Activated T-cell treated with anti-CD3 and anti-CD28 coated beads, Interleukin-2, amount 50 U/mL, for 1 hour (primary cell): ENCODE results near the gene NUP62.

Experiments
- DNase-seq: peaks from one replicate; pipeline ENCODE4 v3.0.0-alpha.2; 2020

The NUP62 gene

DNA sequence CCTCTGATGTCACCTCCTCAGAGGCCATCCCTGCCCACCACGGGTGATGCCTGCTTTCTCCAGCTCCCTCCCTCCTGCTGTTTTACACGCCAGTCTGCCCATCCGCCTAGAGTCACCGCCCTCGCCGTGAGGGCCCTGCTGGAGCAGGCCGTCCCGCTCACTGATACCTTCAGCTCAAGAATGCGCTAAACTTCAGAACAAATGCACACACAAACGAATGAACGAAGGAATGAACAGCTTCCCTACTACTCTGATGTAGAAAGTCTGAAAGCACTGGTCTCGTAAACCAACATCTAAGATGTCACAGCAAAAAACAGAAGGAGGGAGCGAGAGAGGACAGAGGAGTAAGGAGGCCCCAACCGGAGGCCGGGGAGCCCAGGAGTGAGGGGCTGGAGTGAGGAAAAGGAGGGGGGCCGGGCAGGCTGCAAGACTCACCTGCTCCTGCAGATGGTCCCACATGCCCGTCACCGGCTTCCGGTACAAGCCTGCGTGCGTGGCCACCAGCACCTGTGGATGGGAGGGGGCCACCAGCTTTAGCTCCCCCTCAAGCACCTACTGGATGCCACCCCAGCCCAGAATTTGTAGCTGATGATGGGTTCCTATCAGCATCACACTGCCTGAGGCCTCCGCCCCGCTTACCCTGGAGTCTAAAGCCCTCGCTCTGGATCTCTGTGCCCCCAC, 65.9 kb downstream of the NUP62 start:
- no peak for DNase-seq

DNA sequence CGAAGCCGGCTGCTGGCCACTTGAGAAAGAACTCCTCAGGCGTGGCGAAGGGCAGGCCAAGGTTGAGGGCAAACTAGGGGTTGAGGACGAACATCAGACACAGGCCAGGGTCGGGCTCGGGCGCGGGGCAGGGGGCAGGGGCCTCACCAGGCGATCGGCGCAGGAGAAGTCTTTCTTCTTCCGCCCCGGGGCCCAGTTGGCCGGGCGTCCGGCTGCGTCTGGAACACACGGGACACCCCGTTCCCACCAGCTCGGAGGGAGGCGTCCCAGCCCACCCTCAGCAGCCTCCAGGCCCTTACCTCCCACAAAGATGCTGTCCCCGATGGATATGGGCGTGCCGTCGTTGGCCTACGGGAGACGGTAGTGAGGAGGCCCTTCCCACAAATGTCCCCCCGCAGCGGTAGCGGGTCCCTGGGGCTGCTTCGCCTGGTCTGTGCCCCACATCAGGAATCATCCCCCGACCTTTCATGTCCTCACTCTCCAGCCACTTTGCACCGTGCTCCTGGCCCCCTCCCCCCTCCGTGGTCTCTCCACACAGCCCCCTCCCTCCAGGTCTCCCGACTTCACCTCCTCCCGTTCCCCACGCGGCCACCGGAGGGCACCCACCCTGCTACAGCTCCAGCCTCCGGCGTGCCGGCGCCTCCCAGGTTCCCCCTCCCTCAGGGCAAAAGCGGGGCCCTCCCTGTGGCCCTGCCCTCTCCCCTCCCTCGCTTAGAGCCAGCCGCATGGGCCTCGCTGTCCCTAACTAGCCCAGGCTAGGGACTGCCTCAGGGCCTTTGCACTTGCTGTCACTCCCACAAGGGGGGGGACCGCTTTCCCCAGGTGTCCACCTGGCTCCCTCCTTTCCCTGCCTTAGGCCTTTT, 66.7 kb downstream of the NUP62 start:
- no peak for DNase-seq

DNA sequence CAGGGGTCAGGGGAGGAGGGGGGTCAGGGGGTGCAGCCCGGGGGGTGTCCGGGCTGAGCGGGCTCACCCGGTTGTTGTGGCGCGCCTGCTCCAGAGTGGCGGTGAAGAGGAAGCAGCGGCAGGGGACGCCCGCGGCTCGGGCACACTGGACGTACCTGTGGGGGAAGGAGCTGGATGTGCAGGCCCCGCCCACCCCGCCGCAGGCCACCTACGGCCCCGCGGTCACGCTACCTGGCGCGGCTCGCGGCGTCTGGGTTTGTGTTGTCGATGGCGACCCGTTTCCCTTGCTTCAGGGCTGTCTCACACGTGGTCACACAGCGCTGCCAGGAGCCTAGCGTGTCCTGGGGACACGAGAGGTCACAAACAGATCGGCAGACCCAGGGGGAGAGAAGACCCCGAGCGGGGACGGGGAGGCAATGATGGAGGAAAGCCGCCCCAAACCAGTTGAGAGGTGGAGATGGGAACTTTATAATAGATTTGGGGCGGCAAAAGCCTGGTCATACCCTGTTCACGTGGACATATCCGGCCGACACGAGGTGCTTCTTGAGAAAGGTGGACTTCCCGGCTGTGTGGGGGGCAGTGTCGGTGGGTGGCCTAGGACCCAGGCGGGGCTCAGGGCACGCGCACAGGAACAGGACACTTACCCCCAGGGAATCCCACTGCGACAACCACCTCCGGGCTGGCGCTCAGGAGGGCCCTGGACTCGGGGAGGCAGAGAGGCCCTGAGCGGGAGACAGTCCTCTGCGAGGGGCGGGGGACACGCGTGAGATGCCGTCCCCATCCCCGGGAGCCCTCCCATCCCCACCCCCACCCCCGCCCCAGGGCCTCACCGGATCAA, 67.5 kb downstream of the NUP62 start:
- DNase-seq: no peak

DNA sequence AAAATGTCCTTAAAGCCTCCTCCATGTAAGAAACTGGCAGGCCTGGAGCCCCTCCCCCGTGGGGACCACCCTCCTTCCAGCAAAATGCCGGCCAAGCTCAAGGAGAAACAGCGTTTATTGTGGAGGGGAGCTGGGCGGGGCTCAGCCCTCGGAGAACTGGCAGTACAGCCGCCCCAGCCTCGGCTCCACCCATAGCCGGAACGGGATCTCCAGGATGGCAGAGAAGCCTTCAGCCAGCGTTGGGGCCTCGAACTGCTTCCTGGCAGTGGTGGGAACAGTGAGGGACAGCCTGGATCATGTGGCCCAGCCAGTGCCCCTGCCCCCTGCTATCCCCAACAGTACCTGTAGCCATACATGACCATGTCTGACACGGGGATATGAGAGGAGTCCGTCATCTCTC, 68.2 kb downstream of the NUP62 start:
- no peak for DNase-seq

DNA sequence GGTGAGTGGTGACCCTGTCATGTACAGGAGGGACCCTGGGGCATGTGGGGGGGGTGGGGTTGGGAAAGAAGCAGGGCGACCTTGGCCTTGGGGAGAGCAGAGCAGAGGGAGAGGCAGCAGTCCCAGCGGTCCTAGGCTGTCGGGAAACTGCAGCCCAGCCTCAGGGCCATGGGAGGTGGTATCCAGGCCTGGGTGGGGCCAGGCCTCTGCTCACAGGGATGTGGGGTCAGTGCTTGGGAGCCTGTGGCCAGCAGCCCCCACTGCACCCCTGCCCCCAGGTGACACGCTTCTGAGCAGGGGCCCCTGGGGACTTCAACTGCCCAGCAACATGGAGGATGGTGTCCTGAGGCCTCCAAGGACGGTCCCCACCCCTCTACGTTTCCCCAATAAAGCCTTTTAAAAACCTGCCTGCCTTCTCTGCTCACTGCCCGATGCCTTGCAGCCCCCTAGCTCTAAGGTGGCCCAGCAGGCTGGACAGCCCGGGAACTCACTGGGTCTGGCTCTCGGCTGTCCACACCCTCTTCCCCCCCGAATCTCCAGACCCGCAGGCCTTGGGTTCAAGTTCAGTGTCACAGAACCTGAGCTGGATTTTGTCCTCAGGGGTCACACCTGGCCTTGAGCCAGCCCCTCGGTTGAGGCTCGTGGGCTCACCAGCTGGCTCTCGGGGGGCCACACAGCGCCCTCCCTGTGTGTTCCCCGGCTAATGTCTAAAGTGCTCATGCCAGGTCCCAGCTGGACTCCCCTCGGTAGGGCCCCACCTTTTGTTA, 68.8 kb downstream of the NUP62 start:
- DNase-seq: no peak

DNA sequence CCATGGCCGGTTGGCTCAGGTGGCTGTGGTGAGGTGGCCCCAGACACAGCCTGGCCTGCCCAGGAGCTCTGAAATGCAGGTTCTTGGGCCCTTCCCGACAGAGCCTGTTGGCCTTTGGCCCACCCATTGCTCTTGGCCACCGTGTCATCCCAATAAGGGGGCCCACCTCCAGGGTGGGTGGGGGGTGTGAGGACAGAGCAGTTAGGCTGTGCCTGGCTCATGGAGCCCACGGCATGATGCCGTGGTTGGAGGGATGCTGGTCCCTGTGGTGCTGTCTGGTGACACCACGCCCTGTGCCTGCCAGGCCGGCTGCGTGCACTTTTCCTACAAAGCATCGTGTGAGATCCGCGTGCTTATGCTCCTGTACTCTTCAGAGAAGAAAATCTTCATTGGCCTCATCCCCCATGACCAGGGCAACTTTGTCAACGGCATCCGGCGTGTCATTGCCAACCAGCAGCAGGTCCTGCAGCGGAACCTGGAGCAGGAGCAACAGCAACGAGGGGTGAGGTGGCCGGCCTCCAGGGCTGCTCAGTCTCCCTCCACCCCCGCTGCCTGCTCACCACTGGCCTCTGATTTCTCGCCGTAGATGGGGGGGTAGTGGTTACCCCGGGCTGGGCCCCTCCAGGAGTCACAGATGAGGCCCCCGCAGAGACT, 69.5 kb downstream of the NUP62 start:
- no peak for DNase-seq

DNA sequence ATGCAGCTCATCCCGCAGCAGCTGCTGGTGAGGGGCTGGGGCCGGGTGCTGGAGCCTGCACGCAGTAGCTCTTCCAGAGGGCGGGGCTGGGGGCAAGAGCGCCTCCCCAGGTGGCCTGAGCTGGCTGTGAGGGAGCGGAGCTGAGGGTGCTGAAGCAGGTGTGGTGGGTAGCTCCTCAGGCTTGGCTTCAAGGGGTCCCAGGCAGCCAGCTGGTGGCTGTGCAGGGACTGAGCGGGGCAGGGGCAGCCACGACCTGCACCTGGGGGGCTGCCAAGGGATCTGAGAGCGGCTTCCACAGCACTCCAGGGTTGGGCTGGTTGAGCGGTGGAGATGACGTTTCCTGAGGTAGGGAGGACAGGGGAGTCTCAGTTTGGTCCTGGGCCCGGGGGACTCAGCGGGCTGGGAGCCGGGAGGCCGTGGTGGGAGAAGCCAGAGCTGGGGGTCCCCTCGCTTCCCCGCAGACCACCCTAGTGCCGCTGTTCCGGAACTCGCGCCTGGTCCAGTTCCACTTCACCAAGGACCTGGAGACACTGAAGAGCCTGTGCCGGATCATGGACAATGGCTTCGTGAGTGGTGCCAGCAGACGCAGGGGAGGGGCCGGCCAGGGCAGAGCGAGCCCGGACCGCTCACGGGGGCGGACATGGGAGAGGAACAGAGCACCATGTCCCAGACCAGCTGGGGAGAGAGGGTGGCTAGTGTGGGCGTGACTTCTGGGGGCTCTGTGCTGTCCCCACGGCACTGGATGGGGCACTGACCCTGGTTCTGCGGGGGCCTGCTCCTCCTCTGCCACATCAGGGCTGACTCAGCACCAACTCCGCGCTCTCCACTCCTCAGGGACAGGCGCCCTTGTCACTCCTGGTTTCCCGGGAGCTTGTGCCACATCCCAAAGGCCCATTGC, 71.0 kb downstream of the NUP62 start:
- no peak for DNase-seq

DNA sequence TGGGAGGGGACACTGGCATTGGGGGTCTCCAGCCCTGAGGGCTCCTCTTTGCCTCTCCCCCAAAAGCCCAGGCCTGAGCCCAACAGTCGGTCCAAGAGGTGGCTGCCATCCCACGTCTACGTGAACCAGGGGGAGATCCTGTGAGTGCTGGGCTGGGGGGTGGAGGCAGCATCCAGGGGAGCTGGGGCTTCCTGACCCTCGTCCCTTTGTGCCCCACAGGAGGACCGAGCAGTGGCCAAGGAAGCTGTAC, 71.5 kb downstream of the NUP62 start:
- DNase-seq: no peak

DNA sequence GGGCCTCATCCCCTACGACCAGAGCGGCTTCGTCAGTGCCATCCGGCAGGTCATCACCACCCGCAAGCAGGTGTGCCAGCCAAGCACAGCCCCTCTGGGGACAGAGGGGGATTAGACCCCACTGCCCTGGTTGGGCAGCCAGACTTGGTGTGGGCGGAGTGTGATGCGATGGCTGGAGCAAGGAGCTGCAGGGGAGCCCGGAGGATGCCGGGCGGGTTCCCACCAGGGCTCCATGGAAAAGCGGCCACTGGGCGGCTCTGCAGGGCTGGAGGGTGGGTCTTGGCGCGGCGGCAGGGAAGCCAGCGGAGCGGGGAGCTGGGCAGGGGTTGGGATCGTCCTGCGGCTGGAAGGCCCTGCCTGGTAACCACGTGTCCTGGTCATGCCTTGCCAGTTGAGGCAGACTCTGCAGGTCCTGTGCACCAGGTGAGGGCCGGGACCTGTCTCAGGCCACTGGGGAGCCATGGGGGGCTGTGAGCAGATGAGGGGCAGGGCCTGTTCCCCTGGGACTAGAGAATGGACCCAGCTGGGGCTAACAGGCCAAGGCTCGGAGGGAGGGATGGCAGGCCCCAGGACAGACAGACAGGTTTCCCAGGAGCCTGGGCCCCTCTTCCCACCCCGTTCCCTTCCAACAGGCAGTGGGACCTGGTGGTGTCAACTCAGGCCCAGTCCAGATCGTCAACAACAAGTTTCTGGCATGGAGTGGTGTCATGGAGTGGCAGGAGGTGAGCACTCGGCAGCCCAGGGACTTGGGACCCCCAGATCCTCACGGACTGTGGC, 72.1 kb downstream of the NUP62 start:
- DNase-seq: no peak
